ENCODE results near the gene GRM8.

The GRM8 gene

DNA sequence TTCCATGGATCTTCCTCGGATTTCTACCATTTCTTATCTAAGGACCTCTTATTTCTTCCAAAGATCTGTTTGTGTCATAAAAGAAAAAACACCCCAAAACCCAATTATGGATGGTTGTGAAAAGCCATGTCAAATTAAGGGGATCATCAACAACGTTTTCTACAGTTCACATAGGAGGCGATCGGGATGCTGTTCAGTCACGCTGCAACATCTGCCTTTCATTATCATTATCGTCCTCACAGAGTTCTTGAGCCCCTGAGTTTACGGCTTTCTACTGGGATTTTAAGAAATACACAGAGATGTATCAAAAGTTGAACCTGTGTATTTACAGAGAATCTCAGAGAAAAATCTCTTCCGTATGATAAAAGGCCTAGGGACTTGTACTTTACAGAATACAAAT, 101.4 kb downstream of the GRM8 start:
- CTCF ChIA-PET: no interaction called here

DNA sequence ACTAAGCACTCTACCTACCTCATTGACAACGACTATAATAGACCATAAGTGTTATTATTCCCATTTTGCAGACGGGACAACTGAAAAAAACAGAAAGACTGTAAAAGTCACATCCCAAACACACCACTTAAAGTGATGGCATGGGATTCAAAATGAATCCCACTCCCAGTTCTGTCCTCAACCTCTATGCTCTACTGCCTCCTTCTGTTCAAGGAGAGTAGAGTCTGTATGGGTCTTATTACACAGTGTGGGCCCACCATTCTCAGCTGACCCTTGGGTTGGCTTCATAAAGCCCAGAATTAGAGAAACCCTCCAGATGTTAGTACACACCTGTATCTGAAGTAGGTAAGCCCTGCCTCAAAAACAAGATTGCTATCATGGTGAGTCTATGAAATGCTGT, 102.2 kb downstream of the GRM8 start:
- no peak overlapping the region for H3K4me3 ChIP-seq (ENCODE audit: low read depth, low read length)
- ChIA-PET POLR2A (no interaction called here), CTCF (no interaction called here)
- no peak for DNase-seq (ENCODE audit: low read depth, low spot score)
- TF ChIP-seq, protein P1, sequence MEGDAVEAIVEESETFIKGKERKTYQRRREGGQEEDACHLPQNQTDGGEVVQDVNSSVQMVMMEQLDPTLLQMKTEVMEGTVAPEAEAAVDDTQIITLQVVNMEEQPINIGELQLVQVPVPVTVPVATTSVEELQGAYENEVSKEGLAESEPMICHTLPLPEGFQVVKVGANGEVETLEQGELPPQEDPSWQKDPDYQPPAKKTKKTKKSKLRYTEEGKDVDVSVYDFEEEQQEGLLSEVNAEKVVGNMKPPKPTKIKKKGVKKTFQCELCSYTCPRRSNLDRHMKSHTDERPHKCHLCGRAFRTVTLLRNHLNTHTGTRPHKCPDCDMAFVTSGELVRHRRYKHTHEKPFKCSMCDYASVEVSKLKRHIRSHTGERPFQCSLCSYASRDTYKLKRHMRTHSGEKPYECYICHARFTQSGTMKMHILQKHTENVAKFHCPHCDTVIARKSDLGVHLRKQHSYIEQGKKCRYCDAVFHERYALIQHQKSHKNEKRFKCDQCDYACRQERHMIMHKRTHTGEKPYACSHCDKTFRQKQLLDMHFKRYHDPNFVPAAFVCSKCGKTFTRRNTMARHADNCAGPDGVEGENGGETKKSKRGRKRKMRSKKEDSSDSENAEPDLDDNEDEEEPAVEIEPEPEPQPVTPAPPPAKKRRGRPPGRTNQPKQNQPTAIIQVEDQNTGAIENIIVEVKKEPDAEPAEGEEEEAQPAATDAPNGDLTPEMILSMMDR (IDR thresholded peaks at IDR 0.05; ENCODE audit: insufficient read depth, low read length, missing control alignments): no peak

More for the DNA sequence above, 101.4 kb downstream of the GRM8 start:
- DNase-seq (ENCODE audit: low read depth, low spot score): no peak
- H3K4me3 ChIP-seq (ENCODE audit: low read depth, low read length): no peak overlapping the region
- POLR2A ChIA-PET: no interaction called here
- TF ChIP-seq, protein P1 (IDR thresholded peaks at IDR 0.05; ENCODE audit: insufficient read depth, low read length, missing control alignments): no peak

DNA sequence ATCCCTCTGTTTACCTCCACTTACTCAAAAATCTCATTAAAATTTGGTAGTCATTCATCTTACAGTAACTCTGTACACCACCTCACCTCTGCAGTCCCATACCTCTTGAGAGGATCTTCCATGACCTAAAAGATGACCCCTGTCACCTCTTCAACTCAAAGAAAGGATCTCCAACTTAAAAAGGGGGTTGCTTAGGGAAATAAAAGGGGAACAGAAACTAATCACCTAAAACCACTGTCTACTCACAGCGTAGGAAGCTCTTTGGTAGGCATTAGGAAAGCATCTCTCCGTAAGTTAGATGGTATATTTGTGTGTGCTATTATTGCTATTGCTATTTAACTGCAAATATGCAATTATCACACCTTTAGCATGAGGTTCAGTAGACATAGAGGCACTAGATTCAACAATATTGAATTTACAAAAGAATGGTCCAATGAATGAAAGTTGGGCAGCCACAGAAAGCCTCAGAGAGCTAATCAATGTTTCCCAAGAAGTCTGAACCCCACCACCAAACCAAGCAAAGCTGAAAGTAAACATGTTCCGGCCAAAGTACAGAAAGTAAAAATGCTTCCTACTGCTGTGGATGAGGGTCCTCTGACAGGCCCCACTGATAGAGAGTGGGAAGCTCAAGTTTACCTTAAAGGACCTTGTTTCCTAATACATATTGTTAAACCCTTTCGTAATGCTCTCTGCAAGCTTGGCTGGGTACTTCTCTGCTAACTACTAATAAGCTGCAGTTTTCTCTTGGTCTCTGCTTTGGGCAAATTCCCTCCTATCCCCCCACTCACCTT, 105.8 kb downstream of the GRM8 start:
- CTCF ChIA-PET: no interaction called here
- TF ChIP-seq, protein P1 (IDR thresholded peaks at IDR 0.05; ENCODE audit: insufficient read depth, low read length, missing control alignments): no peak
- DNase-seq (ENCODE audit: low read depth, low spot score): no peak
- POLR2A ChIA-PET: no interaction called here
- no peak overlapping the region for H3K4me3 ChIP-seq (ENCODE audit: low read depth, low read length)

DNA sequence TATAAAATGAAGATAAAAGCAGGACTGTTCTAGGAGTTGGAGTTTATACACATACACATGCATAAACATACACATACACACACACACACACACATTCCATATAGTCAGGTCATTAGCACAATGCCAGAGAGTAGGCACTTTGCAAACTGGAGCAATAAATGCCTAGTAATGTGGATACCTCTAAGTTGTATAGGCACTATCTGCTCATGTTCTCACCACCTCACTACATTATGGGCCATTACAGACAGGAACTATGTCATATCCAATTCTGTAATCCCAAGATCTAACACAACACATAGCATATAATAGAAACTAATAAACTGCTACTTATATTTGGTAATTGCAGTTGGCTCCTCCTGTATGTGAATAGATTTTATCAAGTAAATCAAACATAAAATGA, 115.6 kb downstream of the GRM8 start:
- no peak for DNase-seq (ENCODE audit: low read depth, low spot score)
- POLR2A ChIA-PET: no interaction called here
- TF ChIP-seq, protein P1 (IDR thresholded peaks at IDR 0.05; ENCODE audit: insufficient read depth, low read length, missing control alignments): no peak
- CTCF ChIA-PET: no interaction called here
- no peak overlapping the region for H3K4me3 ChIP-seq (ENCODE audit: low read depth, low read length)

DNA sequence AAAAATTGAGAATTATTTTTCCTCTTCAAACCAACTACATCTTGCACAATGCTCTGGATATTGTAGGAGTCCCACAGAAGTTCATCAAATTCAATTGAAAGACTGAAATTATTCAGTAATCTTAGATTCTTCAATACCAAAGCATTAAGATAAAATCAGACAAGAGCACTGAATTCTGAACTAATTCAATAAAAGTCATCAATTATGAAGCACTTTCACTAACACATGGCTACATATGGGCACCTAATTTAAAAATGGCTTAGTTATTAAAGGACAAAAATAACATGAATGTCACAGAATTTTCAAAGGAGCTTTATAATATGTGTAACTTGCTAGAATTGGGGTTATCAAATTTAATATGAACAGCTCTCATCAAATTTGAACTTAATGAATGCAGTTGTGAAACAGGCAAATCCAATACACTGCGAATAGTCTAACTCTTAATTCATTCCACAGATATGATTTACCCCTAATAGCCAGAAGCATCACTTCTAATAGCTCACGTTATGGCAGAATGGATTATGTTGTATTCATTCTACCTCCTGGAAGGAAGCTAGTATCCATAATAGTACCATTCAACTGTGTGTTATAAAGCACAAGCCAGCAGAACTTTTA, 116.8 kb downstream of the GRM8 start:
- ChIA-PET CTCF (no interaction called here), POLR2A (no interaction called here)
- no peak for DNase-seq (ENCODE audit: low read depth, low spot score)
- no peak overlapping the region for H3K4me3 ChIP-seq (ENCODE audit: low read depth, low read length)
- TF ChIP-seq, protein P1 (IDR thresholded peaks at IDR 0.05; ENCODE audit: insufficient read depth, low read length, missing control alignments): no peak

DNA sequence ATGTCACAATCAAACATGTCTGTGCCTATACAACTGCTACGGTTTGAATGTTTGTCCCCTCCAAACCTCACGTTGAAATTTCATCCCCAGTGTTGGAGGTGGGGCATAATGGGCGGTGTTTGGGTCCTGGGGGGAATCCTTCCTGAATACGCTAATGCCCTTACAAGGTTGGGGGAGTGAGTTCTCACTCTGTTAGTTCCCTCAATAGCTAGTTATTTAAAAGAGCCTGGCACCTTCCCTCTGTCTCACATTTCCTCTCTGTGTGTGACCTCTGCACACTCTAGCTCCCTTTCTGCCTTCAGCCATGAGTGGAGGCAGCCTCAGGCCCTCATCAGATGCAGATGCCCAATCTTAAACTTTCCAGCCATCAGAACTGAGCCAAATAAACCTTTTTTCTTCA, 129.5 kb downstream of the GRM8 start:
- POLR2A ChIA-PET: no interaction called here
- TF ChIP-seq, protein P1 (IDR thresholded peaks at IDR 0.05; ENCODE audit: insufficient read depth, low read length, missing control alignments): no peak
- CTCF ChIA-PET: no interaction called here
- H3K4me3 ChIP-seq (ENCODE audit: low read depth, low read length): no peak overlapping the region
- DNase-seq (ENCODE audit: low read depth, low spot score): no peak

All from AG04449 (cell line).